HG03139 (cell line): Measurements from ENCODE around the gene MNX1.

ENCODE experiments used
- ATAC-seq: cut with Tn5 transposase; IDR thresholded peaks from one replicate; pipeline ENCODE4 v1.9.1; 2021; ENCODE audit not compliant: unreplicated experiment

Gene MNX1

DNA sequence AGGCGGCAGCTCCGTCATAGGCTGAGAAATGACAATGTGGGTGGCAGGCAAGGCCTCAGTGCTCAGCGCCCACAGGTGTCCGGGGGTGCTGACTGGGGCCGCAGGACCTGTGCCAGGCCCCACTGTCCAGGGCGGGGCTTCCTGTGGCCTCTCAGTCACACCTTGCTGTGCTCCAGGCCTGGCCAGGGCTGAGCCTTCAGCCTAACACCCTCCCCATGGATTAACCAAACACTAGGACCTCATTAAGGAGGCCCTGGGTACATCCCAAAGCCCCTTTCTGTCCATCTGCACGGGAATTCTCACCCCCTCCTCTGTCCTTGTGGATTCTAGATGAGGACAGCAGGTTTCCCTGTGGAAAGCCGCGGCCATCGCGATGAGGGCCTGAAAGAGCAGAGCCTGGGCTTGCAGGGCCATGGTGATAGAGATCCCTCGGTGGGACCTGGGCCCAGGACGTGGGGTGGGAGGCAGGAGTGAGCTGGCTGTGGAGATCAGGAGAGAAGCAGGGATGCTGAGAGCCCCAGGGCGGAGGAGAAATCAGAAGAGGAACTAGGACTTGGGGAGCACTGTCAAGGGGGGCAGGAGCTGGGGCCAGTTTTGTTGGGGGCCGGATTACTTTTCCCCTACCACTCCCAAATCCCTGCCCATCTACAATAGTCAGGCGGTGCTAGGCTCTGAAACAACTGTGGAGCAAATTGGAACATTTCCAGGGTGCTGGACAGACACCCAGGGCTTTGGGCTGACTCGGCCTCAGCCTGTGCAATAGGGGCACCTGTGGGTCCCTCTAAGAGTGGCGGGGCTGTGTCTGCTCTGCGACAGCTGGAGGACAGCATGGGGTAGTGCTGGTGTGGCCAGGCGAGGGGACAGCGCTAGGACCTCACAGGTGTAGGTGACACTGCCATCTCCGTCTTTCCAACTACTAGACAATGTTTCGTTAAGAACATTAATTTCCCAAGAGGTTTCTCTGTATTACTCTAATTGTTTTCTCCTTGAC is 23.3 kb upstream of the MNX1 start:
- no peak for ATAC-seq

DNA sequence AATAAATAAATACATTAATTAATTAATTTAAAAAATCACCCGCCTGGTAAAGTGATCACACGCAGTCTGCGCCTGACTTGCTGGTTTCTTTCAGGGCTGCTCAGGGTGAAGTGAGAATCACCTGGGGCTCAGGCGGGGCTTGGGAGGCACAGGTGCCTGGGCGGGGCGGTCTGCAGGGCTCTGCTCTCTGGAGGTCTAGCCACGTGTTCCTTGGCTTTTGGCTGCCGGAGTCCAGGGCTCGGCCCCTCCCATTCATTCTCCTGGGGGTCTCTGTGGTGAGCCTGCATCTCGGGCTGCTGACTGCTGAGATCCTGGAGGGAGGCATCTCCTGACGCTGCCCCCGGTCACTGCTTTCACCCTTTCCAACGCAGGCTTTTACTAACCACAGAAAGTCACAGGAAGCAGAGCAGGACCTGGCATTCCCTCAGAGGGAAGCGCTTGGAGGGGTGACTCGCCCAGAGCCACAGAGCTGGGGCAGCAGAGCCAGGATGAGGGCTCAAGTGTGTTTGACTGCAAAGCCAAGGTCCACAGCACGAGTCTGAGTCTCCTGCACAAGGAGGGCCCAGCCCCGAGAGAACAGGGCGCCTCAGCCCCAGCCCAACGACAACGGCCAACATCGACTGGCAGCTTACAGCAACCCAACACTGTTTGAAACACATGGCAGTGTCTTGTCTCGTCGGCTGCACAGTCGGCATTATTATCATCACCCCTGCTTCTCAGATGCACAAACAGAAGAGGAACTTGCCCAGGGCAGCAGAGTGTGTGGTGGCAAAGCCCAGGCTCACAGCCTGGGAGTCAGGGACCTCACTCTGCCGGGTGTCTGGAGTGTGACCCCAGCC is 22.4 kb upstream of the MNX1 start:
- no peak for ATAC-seq

GRCh38 chr7:157032128-157032527 is 21.7 kb upstream of the MNX1 start:
- ATAC-seq, result no peak

- no peak for ATAC-seq
Observed at GRCh38 chr7:157028199-157028903, 17.9 kb upstream of the MNX1 start.

- ATAC-seq, result no peak
Observed at GRCh38 chr7:157027568-157028198, 17.2 kb upstream of the MNX1 start.

- no peak for ATAC-seq
Observed at GRCh38 chr7:157024716-157025115, 14.3 kb upstream of the MNX1 start.

GRCh38 chr7:157023589-157023905 is 13.1 kb upstream of the MNX1 start:
- ATAC-seq, result no peak

GRCh38 chr7:157022681-157023588 is 12.5 kb upstream of the MNX1 start:
- ATAC-seq, result no peak

DNA sequence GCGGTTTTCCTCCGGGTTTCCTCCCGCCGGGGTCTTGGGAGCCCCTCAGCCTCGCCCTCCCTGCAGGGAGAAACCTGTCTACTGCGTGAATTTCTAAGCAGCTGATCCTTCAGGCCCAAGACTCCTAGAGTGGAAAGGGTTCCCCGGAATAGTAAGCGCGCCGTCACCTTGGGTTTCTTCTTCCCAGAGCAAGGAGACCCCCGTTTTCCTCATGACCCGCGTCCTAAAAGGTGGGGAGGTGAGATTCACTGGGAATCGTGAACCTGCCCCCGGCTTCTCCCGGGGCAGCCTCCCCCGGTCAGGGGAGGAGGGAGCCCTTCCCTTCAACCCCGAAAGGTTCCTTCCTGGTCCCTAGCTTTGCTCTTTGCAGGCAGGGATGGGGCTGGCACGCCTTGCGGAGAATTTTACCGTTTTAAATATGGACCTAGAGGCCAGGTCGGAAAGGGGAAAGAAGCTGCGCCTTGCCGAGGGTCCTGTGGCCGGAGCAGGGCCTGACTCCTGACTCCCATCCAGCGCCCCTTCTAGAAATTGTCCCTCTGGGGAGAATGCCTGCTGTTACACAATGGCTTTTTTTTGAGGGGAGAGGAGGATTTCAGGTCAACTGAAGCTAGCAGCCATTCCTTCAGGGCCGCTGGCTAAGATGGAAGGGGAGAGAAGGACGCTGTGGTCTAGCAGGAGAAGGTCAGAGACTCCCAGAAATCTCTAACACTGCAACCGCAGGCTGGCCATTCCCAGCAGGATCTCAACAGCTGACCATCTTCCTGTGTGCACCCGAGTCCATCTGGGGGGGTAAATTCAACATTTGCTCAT is 11.6 kb upstream of the MNX1 start:
- ATAC-seq, result no peak

- ATAC-seq, result no peak
Observed at GRCh38 chr7:157021071-157021870, 10.8 kb upstream of the MNX1 start.

DNA sequence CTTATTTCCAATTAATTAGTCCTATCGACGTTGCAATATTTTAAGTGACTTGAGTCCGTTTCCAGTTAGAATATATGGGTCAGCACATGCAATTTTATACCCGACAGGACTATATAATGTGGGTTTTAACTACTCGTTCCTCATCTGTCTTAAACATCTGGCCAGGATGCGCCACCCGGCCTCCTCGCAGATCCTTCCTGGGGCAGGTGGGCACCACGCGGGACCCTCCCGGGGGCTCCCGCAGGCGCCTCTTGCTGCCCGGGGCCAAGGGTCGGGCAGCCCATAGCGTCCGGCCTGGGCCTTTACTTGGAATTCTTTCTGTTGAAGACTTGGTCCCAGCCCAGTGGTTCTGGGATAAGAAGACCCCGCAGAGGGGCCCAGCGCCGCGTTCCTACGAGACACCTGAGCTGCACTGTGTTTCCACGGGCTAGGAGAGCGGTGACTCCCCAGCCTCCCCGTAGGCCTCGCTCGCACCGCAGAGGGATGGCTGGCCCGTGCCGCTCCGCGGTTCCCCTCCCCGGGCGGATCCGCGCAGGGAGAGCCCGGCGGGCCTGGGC is 10.1 kb upstream of the MNX1 start:
- no peak for ATAC-seq

GRCh38 chr7:157019718-157020451 is 9.4 kb upstream of the MNX1 start:
- ATAC-seq, result no peak

GRCh38 chr7:157018997-157019608 is 8.6 kb upstream of the MNX1 start:
- ATAC-seq, result no peak

- no peak for ATAC-seq
Observed at GRCh38 chr7:157018328-157018996, 8.0 kb upstream of the MNX1 start.

DNA sequence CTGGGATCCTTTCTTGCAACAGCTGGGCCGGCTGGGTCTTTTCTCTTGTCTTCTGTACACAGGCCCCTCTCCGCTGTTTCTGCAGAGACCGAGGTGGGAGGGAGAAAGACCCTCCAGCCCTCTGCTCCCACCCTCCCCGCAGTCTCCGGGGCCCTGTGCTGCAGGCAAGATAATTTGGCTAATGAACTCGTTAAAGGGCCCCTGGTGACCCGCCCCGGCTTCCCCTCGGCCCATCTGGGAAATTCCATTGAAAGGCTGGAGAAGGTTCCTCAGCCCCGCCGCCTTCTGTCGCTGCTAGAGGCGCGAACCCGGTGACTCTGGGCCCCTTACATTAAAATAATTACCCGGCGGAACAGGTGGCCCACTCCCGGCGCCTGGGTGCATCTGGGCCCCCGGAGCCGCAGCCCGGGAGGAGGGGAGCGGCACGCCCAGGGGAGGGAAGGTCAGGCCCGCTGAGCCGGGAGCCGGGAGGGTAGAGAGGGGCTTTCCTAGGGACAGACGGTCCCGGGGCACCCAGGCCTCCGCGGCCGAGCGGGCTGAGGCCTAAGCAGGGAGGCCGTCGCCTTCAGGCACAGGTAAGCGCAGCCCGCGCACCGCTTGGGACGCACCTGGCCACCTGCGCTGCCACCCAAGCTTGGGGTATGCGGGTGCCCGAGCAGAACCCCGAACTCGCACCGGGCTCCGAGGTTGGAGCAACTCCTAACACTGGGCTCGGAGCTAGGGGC is 7.3 kb upstream of the MNX1 start:
- ATAC-seq, result no peak

DNA sequence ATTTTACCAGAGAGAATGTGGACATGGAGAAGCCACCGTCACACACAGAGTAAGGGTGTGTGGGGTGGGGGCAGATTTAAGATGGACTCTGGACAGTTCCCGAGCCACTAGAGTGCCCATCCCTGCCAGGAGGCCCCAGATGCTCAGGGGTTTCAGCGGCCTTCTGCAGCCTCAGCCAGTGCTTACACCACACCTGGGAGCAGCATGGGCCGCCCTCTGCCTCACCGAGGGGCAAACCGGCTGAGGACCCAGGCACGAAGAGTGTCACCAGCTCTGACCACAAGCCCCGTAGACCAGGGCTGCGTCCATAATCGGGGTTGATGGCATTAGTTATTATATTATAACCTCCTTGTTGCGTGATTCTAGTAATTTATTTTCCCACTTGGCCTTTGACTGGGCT is 6.7 kb upstream of the MNX1 start:
- ATAC-seq, result peak; percentile 1
